ENCODE measurements around the gene SYT7.

Gene SYT7

DNA sequence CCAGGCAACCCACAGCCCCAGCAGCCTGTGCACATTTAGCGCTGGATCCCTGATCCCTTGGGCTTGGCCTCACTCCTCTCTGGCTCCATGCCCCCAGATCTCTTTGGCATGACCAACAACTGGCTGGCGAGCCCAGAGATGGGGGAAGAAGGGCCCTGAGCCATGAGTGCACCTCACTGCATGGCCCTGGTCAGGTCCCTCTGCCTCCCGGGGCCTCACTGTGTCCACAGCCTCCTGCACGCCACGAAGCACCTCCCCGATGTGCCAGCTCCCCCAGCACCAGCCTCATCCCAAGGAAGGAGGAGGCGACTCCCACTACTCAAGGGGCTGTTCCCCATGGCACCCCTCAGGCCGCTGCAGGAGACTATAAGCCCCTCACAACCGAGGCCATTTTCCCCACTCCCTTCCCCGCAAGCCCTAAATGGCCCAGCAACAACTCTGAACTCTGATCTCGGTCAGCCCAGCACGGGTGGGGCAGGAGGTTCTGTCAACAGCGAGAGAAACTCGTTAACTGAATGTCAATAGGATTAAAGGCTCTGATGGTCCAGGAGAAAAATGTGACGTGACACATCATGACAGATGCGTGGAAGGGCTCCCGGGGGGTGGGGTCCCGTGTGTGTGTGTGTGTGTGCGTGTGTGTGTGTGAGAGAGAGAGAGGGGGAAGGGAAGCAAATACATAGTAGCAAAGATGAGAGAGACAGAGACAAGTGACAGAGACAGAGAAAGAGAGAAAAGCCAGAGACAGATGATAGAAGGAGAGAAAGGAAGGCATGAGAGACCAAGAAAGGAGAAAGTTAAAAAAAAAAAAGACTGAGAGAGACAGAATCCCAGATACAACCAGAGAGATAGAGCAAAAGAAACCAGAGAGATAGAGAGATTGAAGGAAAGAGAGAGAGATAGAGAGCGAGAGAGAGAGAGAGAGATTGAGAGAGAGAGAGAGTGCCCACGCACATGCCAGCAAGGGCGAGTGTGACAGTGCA, 28.4 kb upstream of the SYT7 start:
- no peak for DNase-seq

DNA sequence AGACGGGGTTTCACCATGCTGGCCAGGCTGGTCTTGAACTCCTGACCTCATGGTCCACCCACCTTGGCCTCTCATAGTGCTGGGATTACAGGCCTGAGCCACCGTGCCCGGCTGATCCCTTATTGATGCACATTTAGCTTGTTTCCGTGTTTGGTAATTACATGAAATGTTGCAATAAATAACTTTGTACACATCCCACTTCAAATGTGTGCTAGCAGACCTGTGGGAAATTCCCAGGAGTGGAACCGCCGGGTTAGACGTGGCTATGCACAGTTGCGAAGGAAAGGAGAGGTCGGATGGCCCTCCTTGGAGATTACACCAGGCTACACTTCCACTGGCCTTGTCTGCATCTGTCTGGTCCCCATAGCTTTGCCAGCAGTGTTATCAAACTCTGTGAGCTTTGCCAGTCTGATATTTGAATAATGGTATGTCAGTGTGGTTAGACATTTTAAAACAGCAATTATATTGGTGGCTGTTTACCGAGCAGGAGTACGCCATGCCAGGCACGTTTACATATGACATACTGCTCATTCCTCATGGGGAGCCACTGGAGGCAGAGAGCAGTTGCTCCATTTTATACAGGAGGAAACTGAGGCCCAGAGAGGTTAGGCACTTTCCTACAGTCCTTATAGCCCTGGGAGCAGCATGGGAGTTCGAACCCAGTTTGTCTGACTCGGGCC, 27.2 kb upstream of the SYT7 start:
- no peak for DNase-seq

DNA sequence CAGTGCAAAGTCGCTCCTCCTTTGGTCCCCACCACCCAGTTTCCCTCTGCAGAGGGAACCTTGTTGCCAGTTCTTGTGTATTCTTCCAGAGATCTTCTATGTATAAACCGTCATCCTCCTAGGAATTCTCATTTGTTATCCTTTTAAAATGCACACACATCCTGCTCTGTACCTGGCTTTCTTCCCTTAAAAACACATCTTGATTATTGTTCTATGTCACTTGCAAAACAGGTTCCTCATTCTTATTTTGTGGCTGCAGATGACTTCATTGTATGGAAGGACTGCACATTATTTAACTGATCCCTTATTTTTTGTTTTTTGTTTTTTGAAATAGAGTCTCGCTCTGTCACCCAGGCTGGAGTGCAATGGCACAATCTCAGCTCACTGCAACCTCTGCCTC, 26.6 kb upstream of the SYT7 start:
- DNase-seq = no peak

DNA sequence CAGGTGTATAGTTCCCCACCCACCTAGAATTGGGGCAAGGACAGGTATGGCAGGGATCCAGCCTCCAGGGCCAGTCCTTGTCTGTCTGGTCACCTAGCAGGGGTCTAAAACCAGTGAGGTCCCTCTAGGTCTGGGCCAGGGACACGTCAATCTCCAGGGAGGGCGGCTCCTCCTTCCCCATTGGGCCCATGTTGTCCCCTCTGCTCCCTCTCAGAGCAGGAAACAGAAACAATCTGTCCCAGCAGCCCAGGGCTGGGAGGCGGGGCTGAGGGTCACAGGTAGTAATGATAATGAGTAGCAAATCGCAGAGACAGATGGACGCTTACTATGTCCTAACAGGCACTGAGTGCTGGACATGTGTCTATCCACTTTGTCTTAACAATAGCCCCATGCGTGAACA, 22.8 kb upstream of the SYT7 start:
- DNase-seq = no peak

DNA sequence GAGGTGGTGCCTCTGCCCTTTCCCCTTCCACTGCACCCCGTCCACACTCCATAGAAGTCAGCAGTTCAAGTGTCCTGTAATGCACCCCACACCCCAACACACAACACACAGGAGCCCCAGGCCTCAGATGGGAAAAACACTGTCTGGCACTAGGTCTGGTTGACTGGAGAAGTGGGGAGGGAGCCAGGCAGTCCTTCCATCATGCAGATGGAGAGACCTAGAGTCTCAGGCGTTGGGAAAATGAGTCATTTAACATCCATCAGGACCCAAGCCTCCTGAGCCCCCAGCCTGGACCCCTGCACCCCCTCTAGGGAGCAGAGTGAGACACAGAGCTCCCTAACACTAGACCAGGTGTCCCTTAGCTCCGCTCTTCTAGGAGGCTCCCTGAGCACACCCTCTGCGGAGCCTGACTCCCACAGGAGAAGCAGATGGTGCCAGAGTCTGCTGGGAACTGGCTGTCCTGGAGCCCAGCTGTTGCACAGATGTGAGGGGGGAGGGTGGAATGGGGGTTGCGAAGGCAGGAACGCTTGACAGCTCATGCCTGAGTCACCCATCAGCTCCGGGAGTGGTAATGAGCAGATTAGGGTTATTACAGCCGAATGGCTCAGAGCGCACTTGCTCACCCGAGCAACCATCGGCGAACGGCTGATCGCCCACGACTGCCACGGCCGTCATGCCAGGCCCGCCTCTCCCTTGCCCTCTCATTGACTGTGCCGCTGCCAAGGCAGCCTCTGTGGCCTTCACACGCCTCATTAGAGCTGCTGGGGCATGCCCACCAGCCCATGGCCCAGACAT, 22.1 kb upstream of the SYT7 start:
- peak; percentile 48 for DNase-seq

DNA sequence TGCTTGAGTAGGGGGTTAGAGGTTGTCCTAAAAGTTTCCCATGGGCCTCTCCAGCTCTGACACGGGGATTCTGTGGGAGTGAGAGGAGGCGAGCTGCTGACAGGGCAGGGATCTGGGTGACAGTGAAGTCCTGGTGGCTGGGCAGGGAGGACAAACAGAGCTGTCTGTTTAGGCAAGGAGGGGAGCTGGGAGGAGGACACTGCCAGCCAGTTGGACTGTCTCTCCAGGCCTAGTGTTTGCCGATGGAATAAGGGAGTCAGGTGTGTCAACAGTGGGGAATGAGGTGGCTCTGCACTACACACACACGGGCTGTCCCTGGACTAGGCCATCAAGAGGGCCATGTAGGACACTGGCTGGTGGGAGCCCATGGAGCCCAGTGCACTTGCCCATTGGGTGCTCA, 20.6 kb upstream of the SYT7 start:
- DNase-seq = no peak

DNA sequence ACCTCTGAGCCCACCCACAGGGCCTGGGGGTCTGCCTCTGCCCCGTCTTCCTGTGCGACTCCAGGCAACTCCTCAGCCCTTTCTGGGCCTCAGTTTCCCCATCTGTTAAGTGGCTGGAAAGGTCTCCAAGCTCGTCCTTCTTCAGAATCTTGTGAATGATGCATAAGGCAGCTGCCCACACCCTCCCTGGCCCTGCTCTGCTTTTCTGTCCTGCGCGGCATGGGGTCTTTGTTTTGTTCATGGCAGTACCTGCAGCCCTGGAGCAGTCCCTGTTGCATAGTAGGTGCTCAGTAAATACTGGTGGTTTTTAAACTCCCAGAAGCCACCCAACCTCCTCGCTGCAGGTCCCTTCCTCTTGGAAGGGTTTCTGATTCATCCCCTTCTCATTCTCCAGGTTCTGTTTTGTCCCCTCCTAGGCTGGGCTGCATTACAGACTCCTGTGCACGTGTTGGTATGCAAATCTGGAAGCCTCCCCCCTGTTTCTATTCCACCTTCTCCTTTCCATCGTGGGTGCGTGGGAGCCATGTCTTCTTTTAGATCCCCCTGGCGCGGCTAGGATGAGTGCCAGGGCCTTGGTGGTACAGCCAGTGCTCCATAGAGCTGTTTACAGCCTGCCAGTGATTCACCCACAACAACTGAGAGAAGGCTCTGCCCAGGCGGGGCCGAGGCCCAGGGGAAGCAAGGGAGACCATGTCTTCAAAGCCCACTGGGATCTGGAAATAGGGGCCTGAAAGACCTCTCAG, 19.3 kb upstream of the SYT7 start:
- no peak for DNase-seq

DNA sequence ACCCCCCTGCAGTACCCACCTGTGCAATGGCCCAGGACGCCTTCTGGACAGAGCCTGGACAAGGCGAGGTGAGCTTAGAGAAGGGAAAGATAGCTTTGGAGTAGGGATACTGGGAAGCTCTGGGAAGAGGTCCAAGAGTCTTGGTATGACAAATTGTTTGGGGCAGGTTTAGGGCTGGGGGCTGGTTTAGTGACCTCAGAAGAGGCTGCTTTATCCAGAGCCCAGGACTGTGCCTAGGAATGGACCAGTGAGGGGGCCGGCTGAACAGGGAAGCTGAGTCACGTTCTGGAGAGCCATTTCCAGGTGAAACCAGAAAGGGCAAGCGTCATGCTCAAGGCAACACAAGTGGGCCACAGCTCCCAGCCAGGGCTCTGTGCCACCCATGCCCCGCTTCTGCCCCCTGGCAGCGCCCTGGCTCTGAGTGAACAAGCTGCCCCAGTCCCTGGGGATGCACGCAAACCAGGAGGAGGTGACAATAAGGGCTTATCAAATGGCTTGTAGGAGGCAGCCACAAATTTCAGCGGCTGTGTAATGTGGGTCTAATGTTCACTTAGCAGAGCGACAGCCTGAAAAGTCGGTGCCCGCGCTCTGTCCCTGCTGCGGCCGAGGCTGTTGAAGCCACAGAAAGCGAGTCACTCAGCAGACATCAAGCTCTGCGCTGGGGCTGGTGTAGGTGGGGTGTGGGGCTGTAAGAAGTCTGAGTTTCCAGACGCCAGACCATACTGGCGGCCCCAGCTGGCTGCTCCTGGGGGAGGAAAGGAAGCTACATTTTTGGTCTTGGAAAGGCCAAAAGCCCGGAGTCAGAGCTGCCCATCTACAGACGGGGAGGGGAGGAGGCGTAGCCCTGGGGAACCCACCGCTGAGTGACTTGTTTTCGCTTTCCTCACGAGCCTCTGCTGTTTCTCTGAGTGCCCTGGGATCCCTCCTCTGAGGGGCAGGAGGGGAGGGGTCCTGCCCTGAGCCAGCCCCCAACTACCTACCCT, 18.3 kb upstream of the SYT7 start:
- no peak for DNase-seq

DNA sequence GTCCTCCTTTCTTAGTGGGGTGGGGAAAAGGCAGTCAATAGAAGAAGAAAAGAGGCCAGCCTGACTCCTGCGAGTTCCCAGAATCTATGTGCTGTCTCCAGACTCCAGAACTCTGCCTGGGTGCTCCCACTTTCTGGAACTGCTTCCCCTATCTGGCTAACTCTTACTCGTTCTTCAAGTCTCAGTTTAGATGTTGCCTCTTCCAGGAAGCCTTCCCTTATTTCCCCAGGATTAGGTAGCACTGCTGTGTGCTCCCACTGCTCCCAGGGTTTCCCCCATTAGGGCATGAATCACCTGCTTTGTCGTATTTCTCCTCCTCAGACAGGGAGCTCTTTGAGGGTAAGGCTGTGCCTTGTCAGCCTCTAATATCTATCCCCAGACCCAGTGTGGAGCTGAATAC, 17.5 kb upstream of the SYT7 start:
- no peak for DNase-seq

DNA sequence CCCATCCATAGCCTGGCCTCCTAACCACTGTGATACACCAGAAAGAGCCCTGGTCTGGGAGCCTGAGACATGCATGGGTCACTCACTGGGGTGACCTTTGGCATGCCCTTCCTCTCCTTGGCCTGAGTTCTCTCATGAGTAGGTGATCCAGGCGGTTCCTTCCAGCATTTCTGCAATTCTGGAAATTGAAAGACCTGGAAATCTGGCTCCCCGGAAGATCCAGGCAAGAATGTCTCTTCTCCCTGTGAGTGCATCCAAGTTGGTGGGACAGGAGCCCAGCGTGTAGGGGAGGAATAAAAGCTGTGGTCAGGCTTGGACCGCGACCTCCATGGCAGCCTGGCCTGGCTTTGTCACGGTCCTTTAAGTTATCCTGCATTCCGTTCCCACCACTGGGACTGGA, 16.1 kb upstream of the SYT7 start:
- DNase-seq = no peak

DNA sequence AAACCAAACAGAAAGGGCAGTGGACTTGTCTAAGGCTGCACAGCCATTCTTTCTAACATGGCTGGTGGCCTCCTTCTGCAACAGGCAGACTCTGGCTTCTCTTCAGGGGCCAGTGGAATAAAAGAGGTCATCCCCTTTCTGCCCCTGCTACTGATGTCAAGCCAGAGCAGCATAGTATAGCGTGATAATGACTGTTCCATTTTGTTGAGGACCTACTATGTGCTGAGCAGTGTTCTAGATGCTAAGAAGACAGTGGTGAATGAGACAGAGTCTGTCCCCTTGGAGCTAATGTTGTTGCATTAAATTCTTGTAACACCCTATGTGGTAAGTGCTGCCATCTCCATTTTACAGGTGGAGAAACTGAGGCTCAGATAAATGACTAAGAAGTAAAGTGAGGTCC, 15.7 kb upstream of the SYT7 start:
- DNase-seq = no peak

DNA sequence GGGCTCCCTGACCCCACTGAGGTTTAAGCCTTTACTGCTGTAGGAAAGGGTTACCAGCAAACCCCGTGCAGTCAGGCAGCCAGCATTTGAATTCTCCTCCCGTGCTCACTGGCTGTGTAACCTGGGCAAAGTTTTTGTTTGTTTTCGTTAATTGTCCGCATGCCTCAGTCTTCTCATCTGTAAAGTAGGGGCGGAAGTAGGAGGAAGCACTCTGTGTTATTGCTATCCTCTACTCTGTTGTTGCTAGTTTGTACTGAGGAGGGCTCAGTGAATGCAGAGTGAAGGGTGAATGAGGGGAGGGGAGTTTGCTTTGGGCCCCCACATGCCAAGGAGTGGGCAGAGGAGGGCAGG, 14.0 kb upstream of the SYT7 start:
- no peak for DNase-seq

DNA sequence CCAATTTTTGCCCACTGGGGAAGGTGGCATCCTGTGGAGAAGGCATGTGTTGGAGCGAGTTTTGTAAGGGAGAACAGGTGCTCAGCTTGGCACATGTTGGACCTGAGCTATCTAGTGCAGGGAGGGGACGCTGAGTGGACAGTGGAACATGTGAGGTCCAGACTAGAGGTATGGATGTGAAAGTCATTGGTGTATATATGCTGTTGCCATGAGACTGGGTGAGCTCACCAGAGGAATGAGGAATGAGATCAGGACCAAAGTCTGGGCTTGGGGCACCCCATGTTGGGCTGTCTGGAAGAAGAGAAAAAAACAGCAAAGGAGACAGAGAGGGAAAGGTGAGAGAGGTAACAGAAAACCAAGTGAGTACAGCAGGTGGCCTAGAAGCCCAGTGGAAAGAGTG, 12.3 kb upstream of the SYT7 start:
- no peak for DNase-seq

DNA sequence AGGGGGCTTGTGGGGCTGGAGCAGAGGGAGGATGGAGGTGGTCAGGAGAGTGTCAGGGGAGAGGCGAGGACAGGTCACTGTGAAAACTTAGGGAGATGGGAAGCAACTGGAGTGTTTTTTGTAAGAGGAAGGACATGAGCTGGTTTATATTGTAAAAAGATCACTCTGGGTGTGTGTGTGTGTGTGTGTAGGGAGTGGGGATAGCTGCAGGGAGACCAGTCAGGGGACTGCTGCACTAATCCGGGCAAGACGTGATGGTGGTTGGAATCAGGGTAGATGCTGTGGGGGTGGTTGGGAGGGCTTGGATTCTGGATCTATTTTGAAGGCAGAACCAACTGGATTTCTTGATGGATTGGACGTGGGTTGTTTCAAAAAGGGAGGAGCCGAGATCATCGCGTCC, 11.3 kb upstream of the SYT7 start:
- DNase-seq = no peak

DNA sequence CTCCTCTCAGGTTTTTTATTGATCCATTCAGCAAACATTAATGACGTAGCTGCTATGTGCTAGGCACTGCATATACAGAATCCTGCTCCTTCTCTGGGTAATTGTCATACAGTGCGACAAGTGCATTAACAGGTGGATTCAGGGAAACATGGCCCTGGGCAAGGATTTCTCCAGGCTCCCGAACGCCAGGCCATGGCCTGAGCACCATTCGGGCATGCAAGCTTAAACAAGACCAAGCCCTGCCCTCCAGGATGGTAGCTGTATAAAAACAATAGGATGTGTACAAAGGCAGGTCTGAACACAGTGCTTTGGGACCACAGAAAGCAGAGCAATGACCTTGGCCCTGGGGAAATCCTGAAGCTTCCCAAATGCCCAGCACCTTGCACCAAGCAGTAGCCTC, 9.1 kb upstream of the SYT7 start:
- no peak for DNase-seq

DNA sequence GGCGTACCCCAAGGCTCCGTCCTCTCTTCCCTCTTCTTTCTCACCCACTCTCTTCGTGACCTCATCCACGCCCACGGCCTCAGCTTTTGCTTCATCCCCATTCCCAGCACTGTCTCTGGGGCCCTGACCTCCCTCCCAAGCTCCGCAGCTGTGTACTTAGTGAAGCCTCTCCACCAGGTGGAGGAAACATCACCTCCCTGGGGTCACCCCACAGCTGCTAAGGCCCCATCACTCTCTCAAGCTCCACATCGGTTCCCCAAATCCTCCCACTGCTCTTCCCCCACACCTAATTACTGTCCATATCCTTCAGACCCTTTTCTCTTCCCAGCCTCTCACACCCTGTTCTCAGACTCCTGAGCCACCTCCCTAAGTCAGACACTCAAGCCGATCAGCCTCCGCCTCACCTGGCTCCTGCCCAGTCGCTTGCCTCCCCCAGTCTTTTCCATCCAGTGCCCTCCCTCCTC, 7.9 kb upstream of the SYT7 start:
- DNase-seq = no peak

DNA sequence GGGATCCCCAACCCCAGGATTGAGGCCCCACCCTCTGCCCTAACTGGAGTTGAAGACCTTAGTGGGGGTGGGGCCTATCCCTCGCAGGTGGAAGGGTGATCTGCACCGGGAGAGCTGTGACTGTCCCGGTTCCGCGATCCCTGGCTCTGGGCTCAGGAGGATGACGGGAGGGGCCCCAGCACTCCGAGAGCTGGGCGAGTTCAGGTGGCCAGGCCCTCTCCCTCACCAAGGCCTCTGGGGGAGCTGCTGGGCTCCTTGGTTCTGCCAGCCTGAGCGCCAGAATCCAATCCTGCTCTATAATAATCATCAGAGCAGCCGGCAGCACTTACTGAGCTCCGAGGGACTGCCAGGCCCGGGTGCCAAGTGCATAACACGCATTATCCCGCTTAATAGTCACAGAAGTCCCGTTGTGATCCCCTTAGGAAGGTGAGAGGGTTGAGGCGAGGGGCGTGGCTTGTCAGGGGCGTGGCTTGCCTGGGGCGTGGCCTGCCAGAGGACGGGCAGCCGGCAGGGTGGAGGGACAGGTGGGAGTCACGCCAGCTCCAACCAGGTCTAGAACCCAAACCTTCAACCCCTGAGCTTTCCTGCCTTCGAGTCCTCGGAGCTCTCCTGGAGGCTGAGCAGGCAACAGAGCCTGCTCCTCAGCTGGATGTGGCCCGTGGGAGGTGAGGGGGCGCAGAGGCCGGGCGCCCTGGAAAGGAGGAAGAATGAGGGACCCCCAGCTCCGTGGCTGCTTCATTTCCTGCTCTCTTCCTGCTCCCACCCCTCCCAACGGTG, 7.3 kb upstream of the SYT7 start:
- DNase-seq = peak; percentile 13

DNA sequence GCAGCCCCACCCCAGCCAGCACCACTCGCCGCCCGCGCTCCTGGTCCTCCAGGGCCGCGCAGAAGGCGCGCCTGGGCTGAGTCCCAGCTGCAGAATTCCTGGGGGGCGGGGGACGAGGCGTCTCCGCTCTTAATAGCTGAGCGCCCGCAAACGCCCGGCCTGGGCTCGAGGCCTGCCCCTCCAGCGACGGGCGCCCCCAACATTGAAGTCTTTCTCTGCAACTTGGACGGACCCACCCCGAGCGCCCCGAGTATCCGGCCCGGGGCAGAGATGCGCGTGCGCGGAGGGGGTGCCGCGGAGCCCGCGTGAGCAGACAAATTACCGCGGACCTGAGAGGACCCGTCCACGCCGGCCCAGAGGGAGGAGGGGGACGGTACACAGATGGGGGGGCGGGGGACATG, 6.7 kb upstream of the SYT7 start:
- no peak for DNase-seq

DNA sequence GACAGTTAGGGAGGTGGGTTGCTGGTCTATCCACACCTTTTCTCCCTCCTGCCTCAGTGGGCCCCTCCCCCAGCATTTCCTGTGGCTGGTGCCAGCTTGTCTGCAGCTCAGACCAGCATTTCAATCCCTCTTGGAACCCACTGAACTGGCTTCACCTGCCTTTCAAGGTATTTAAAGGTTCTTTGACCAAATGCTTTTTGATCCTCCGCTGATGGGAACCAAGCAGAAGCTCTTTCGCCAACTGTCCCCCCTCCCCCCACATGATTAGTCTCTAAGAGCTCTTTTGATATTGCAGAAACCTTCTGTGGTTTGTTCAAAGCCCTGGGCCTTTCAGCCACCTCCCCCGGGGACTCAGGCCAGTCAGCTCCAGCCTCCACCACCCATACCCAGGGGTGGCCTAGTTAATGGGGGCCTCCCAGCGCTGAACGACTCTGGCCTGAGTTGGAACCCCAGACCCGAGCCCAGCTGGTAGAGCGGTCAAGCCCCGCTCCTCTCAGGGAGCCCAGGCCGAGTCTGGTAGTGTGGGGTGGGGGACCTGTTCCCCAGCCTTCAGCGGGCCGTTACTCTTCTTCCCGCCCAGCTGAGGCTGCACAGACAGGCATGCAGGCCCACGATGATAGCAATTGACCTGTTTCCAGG, 6.0 kb upstream of the SYT7 start:
- no peak for DNase-seq

DNA sequence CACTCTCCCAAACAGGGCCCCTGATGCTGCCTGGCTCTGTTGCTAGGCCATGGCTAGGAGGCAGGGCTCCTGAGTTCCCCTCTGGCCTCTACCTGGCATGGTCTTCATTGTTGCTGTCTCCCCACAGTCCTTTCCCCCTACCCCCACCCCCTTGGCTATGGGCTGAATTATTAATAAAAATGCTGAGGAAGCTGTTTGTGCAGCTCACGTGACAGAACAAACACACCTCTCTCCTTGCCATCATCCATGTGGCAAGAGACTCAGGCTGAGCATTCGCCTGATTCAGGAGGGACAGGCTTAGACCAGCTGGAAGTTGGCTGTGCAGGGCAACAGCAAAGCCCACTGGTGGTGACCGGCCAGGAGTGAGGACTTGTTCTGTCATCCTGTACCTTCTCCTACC, 4.2 kb upstream of the SYT7 start:
- no peak for DNase-seq
